Esophagus squamous epithelium (tissue), 4 donors: ENCODE measurements around the gene ZFP36L2.

Experiments used
- CTCF ChIP-seq, 6 experiments: fragments of 450-650 bp in 4 of 6; fragments of 200-600 bp in 2 of 6; sonication (generic) in 2 of 6; IDR thresholded peaks; one replicate each; pipeline ENCODE4 v1.5.1; 2016 to 2019; ENCODE audit warnings: antibody characterized with exemption in 6 of 6, mild to moderate bottlenecking in 4 of 6, moderate library complexity in 4 of 6
- POLR2A ChIP-seq, 4 donors: fragments of 450-650 bp; IDR thresholded peaks; one replicate each; pipeline ENCODE4 v1.6.1; 2017; ENCODE audit warnings: antibody characterized with exemption in 4 of 4, mild to moderate bottlenecking in 4 of 4, moderate library complexity in 3 of 4

GRCh38 chr2:43220229-43220751 is 6.1 kb downstream of the ZFP36L2 start:
- TF ChIP-seq CTCF (IDR thresholded peaks at IDR 0.05) = no peak
- peak in 1 of 4 donors; percentile 2 for TF ChIP-seq POLR2A (IDR thresholded peaks at IDR 0.05)
